Coronary artery (tissue), 2 donors: ENCODE results near the gene SLC38A10.

Experiments used
- DNase-seq: peaks from one replicate; pipeline ENCODE4 v3.0.0-alpha.2; 2017; ENCODE audit warnings: low spot score
- H3K27ac ChIP-seq, 2 donors: fragments of 200-600 bp; sonication (generic); one replicate each; pipeline ENCODE4 v1.5.1; 2016 to 2019
- H3K4me3 ChIP-seq: fragments of 200-600 bp; sonication (generic); 2 replicates; pipeline ENCODE4 v1.5.1; 2016; ENCODE audit warnings: mild to moderate bottlenecking, moderate library complexity
- CTCF ChIP-seq: fragments of 200-600 bp; sonication (generic); IDR thresholded peaks from one replicate; pipeline ENCODE4 v1.5.1; 2019; ENCODE audit warnings: antibody characterized with exemption

Gene SLC38A10

DNA sequence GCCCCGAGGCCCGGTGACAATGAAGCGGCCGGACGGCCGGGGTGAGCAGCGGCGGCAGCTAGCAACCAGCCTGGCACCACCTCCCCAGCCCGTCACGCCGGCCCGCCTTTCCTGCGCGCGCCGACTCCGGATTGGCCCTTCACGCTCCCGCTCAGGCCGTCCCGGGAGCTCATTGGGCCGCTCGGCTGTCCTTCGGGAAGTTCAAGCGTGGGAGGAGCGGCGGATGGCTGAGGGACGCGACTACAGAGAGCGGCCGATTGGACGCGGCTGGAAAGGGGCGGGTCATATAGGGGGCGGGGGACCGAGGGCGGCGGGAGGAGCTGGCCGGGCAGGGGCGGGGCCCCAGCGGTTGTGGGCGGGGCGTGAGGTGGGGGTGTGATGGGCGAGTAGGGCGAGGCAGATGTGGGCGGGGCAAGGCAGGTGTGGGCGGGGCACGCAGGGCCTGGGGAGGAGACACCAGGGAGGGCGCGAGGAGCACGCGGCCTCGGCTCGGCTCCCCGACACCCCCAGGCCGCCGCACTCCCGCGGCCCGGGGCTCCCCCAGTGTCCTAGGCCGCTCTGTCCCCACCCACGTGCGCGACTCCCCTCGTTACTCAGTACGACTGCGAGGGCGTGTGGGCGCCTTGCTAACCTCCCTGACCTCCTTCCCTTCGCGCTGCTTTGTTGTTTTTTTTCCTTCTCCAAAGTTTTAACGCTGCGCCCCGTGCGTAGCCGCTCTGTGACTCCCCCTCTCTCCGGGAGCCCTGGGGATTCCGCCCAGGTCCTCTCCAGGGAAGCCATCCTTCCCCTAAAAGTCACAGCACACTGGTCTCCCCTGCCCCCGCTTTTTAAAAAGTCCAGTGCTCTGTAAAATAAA lies 72.0 kb downstream of the SLC38A10 start, which contains the start of gene CEP131:
Gene CEP131, minus strand, starts transcription at position 60 of the 856 bp plus-strand sequence. CDS start 2,909 bp downstream, outside the sequence.
- TF ChIP-seq CTCF = no peak
- peak; percentile 99 for DNase-seq
- Histone ChIP-seq H3K27ac (peak within 1 kb of the TSS; percentile 38 to 69), H3K4me3 (peak within 1 kb of the TSS; percentile 93)

GRCh38 chr17:81222620-81222905 lies 72.5 kb downstream of the SLC38A10 start:
- H3K27ac ChIP-seq = peak overlapping the region; percentile 20 to 45
- no peak for TF ChIP-seq CTCF
- DNase-seq = no peak

GRCh38 chr17:81221842-81222619 lies 73.1 kb downstream of the SLC38A10 start:
- Histone ChIP-seq H3K27ac (peak overlapping the region in 1 of 2 donors; percentile 20), H3K4me3 (peak overlapping the region; percentile 93)
- no peak for DNase-seq
- no peak for TF ChIP-seq CTCF

More at GRCh38 chr17:81222620-81222905, 72.5 kb downstream of the SLC38A10 start:
- peak overlapping the region; percentile 93 for H3K4me3 ChIP-seq

GRCh38 chr17:81221371-81221841 lies 73.7 kb downstream of the SLC38A10 start:
- H3K27ac ChIP-seq = no peak overlapping the region
- no peak for DNase-seq
- TF ChIP-seq CTCF = no peak
- peak overlapping the region; percentile 93 for H3K4me3 ChIP-seq

DNA sequence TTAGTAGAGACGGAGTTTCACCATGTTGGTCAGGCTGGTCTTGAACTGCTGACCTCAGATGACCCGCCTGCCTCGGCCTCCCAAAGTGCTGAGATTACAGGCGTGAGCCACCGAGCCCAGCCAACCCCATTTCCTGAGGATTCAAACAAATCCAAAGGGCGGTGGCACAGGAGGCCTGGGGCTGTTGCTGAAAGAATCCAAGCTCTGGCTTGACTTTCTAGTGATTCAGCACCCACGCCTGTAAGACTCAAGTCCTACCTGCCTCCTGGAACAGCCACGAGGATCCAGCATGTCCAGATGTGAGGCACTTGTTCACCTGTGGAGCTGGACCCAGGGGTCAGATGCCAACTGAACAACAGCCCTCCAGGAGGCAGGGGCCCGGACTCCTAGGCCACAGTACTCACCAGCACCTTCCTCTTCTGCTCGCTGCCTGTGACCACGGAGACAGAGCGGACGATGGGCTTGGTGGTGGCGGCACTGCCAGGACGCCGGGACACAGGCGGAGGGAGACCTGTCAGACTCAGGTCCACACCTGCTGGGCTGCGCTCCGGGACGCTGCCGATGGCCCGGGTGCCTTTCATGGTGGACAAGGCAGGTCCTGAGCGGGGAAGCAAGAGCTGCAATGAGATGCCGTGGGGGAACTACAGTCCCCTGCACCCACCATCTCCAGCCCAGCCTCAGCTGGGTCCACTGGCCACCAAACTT lies 75.5 kb downstream of the SLC38A10 start:
- H3K27ac ChIP-seq = no peak overlapping the region
- H3K4me3 ChIP-seq = no peak overlapping the region
- DNase-seq = no peak
- TF ChIP-seq CTCF = no peak

- Histone ChIP-seq H3K4me3 (no peak overlapping the region), H3K27ac (no peak overlapping the region)
- TF ChIP-seq CTCF = no peak
- DNase-seq = no peak
Observed at GRCh38 chr17:81218991-81219390, 76.1 kb downstream of the SLC38A10 start.
